Kidney epithelial cell (primary cell): ENCODE data around the gene COX14. TPM values are rescaled to one million over a fixed set of nuclear protein-coding genes. Genes with fewer than 3 reads are reported as not detected.

ENCODE experiments used
- DNase-seq: peaks from one replicate; pipeline ENCODE4 v3.0.0-alpha.2; 2010; ENCODE audit warnings: low read depth
- H3K27me3 ChIP-seq: 2 replicates; pipeline ENCODE4 v1.6.0; 2011; ENCODE audit warnings: low read length; ENCODE audit not compliant: control insufficient read depth, insufficient read depth
- H3K36me3 ChIP-seq: 2 replicates; pipeline ENCODE4 v1.5.1; 2011; ENCODE audit warnings: low read length; ENCODE audit not compliant: control insufficient read depth, insufficient read depth
- H3K4me3 ChIP-seq: 2 replicates; pipeline ENCODE4 v1.5.1; 2011; ENCODE audit warnings: low read depth, mild to moderate bottlenecking, control low read depth, low read length
- CTCF ChIP-seq: IDR thresholded peaks from 2 replicates; pipeline ENCODE4 v1.5.1; 2011; ENCODE audit warnings: mild to moderate bottlenecking, moderate library complexity, low read length, control low read depth, inconsistent platforms; ENCODE audit not compliant: insufficient read depth, poor library complexity, severe bottlenecking
- total RNA-seq: library from RNA; depleted of rRNA; stranded (reverse); fragments of >200 nt; gene quantifications from 2 replicates; pipeline ENCODE4 v1.2.3, GENCODE V29; 2015

COX14 gene
- total RNA-seq, 1 donor from 2014 or later, result 35.5 TPM

- TF ChIP-seq CTCF, result no peak
- H3K36me3 ChIP-seq, result peaks cover 1% of the 10 kb centered on the region
- no peaks in the 10 kb centered on the region for H3K27me3 ChIP-seq
- peak overlapping the region; percentile 91 for H3K4me3 ChIP-seq
- DNase-seq, result no peak
Observed at GRCh38 chr12:50112456-50113218, 601 bp downstream of the COX14 start.

- Histone ChIP-seq H3K4me3 (no peak overlapping the region), H3K36me3 (peaks cover 1% of the 10 kb centered on the region), H3K27me3 (no peaks in the 10 kb centered on the region)
- no peak for TF ChIP-seq CTCF
- no peak for DNase-seq
Observed at GRCh38 chr12:50117057-50117622, 5.1 kb downstream of the COX14 start.

- no peak for DNase-seq
- TF ChIP-seq CTCF, result no peak
- H3K27me3 ChIP-seq, result no peaks in the 10 kb centered on the region
- H3K4me3 ChIP-seq, result no peak overlapping the region
- peaks cover 1% of the 10 kb centered on the region for H3K36me3 ChIP-seq
Observed at GRCh38 chr12:50119387-50119786, 7.4 kb downstream of the COX14 start.

- no peaks in the 10 kb centered on the region for H3K27me3 ChIP-seq
- TF ChIP-seq CTCF, result no peak
- DNase-seq, result no peak
- peaks cover 1% of the 10 kb centered on the region for H3K36me3 ChIP-seq
- H3K4me3 ChIP-seq, result no peak overlapping the region
Observed at GRCh38 chr12:50120521-50120920, 8.5 kb downstream of the COX14 start.

GRCh38 chr12:50120953-50121352 lies 8.9 kb downstream of the COX14 start:
- no peaks in the 10 kb centered on the region for H3K27me3 ChIP-seq
- no peak for TF ChIP-seq CTCF
- no peak overlapping the region for H3K4me3 ChIP-seq
- peaks cover 1% of the 10 kb centered on the region for H3K36me3 ChIP-seq
- DNase-seq, result no peak

GRCh38 chr12:50121641-50122040 lies 9.6 kb downstream of the COX14 start:
- DNase-seq, result no peak
- Histone ChIP-seq H3K4me3 (no peak overlapping the region), H3K27me3 (no peaks in the 10 kb centered on the region), H3K36me3 (no peaks in the 10 kb centered on the region)
- TF ChIP-seq CTCF, result no peak
